ENCODE measurements around the gene ZNF30.
"Not testable (repeated sequence)": the region's sequence is repeated elsewhere in the genome, so short reads cannot be mapped to it uniquely, and the experiment has no call there.

ZNF30 gene

GRCh38 chr19:34985249-34986022, 58.7 kb downstream of the ZNF30 start:
- DNase-seq (ENCODE audit: low read depth): no peak

- no peak for DNase-seq (ENCODE audit: low read depth)
Measured at GRCh38 chr19:34988119-34988518, 61.4 kb downstream of the ZNF30 start.

GRCh38 chr19:34989298-34989697, 62.6 kb downstream of the ZNF30 start:
- no peak for DNase-seq (ENCODE audit: low read depth)

- DNase-seq (ENCODE audit: low read depth): no peak
Measured at GRCh38 chr19:34990578-34991192, 64.0 kb downstream of the ZNF30 start.

- no peak for DNase-seq (ENCODE audit: low read depth)
Measured at GRCh38 chr19:34991542-34992333, 65.0 kb downstream of the ZNF30 start.

GRCh38 chr19:34992582-34992981, 65.9 kb downstream of the ZNF30 start:
- not testable (repeated sequence) for DNase-seq (ENCODE audit: low read depth)

GRCh38 chr19:34994286-34994642, 67.6 kb downstream of the ZNF30 start:
- no peak for DNase-seq (ENCODE audit: low read depth)

Measured in stimulated activated CD4-positive, alpha-beta T cell treated with anti-CD3 and anti-CD28 coated beads, Interleukin-2, amount 100 ng/mL, for 4 hours (primary cell).